ENCODE data around the gene NUPR1. TPM values are rescaled to one million over a fixed set of nuclear protein-coding genes. Genes with fewer than 3 reads are reported as not detected.
"Not testable (repeated sequence)": the region's sequence is repeated elsewhere in the genome, so short reads cannot be mapped to it uniquely, and the experiment has no call there.

Gene NUPR1
- total and polyA plus RNA-seq, 12 donors, result 16.7 to 74.4 (median 33.1) TPM

DNA sequence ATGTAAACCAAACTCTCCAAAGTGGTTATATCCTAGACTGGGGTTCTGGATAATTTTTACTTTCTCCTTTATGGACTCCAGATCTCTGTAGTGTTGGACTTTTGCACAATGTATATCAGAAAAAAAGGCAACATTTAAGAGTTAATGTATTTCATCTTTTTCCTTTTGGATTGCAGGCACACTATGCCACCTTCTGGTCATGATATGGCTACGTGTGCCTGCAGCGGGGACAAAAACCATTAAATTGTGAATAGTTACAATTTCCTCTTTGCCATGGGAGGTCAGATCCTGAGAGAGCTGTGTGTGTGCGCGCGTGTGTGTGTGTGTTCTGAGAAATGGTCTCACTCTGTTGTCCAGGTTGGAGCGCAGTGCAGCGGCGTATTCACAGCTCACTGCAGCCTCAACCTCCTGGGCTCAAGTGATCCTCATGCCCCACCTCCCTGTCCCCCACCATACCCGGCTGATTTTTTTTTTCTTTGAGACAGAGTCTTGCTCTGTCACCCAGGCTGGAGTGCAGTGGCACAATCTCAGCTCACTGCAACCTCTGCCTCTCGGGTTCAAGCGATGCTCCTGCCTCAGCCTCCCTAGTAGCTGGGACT is 10.6 kb upstream of the NUPR1 start:
- ATAC-seq (no peak), DNase-seq (no peak)
- H3K4me1 ChIP-seq, result peaks cover 0 to 8% (median 6%) of the 10 kb centered on the region in 9 donors
- TF ChIP-seq, protein P1, sequence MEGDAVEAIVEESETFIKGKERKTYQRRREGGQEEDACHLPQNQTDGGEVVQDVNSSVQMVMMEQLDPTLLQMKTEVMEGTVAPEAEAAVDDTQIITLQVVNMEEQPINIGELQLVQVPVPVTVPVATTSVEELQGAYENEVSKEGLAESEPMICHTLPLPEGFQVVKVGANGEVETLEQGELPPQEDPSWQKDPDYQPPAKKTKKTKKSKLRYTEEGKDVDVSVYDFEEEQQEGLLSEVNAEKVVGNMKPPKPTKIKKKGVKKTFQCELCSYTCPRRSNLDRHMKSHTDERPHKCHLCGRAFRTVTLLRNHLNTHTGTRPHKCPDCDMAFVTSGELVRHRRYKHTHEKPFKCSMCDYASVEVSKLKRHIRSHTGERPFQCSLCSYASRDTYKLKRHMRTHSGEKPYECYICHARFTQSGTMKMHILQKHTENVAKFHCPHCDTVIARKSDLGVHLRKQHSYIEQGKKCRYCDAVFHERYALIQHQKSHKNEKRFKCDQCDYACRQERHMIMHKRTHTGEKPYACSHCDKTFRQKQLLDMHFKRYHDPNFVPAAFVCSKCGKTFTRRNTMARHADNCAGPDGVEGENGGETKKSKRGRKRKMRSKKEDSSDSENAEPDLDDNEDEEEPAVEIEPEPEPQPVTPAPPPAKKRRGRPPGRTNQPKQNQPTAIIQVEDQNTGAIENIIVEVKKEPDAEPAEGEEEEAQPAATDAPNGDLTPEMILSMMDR (IDR thresholded peaks at IDR 0.05), result peak; percentile 17 to 61 (median 52)
- no peaks in the 10 kb centered on the region for H3K9me3 ChIP-seq
- no peaks in the 10 kb centered on the region for H3K36me3 ChIP-seq
- no peak overlapping the region for H3K4me3 ChIP-seq
- H3K27me3 ChIP-seq, result peaks cover 0 to 4% (median 0%) of the 10 kb centered on the region in 7 donors
- no peak overlapping the region for H3K27ac ChIP-seq
- 55 to 58% methylated on average over 11 of the region's 11 CpGs for WGBS, 2 donors
- intact Hi-C loops (cut with DNase I), result loop anchor here in 1 of 10 donors (5.0 kb wide), 1 partner anchor 62 kb away; no protein-coding TSS in a partner anchor

DNA sequence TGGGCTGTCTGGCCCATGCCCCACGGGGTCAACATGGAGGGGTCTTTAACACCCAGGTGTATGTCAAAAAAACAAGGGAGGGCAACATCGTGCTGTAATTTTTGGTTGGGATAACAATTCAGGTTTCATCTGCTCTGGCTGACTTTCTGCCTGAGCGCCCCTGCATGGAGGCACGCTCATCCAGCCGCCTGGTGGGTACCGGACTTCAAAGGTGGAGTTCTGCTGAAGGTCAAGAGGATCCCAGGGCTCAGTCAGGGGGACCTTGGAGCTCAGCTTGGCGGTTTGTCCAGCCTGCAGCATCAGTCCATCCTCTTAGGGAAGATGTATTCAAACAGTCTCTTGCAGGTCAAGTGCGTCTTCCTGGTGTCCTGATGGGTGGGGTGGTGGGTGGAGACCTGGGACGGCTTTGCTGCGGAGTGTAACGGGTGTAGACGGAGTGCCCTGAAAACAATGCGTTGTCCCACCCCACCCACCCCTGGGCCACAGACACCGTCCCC is 9.6 kb upstream of the NUPR1 start:
- H3K27ac ChIP-seq, result no peak overlapping the region
- H3K4me3 ChIP-seq, result no peak overlapping the region
- TF ChIP-seq, protein P1 (IDR thresholded peaks at IDR 0.05), result no peak
- 68 to 77% methylated on average over 14 of the region's 14 CpGs for WGBS, 2 donors
- ATAC-seq (no peak), DNase-seq (no peak)
- peaks cover 0 to 4% (median 0%) of the 10 kb centered on the region in 7 donors for H3K27me3 ChIP-seq
- intact Hi-C loops (cut with DNase I), result loop anchor here in 1 of 10 donors (5.0 kb wide), 1 partner anchor 61 kb away; no protein-coding TSS in a partner anchor
- no peaks in the 10 kb centered on the region for H3K36me3 ChIP-seq
- H3K4me1 ChIP-seq, result peaks cover 0 to 3% (median 3%) of the 10 kb centered on the region in 9 donors
- no peaks in the 10 kb centered on the region for H3K9me3 ChIP-seq

DNA sequence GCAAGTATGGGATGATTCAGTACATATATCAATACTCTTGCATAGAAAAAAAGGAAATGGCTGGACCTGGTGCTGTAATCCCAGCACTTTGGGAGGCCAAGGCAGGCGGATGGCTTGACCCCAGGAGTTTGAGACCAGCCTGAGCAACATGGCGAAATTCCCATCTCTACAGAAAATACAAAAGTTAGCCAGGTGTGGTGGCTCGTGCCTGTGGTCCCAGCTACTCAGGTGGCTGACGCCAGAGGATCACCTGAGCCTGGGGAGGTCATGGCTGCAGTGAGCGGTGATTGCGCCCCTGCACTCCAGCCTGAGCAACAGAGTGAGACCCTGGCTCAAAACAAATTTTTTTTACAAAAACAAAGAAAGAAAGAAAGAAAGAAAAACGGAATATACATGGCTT is 7.9 kb upstream of the NUPR1 start:
- no peaks in the 10 kb centered on the region for H3K36me3 ChIP-seq

DNA sequence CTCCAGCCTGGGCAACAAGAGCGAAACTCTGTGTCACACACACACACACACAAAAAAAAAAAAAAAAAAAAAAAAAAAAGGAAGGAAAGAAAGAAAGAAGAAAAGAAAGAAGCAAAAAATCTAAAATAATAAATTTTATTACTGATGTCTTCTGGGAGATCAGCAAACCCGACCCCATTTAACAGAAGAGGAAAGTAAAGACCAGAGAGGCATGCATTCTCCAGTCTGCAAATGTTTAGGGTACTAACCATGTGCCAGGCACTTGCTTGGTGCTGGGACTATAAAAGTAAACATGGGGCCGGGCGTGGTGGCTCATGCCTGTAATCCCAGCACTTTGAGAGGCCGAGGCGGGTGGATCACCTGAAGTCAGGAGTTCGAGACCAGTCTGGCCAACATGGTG is 7.2 kb upstream of the NUPR1 start:
- not testable (repeated sequence) for H3K27me3 ChIP-seq, H3K4me3 ChIP-seq, H3K36me3 ChIP-seq, DNase-seq, ATAC-seq, H3K4me1 ChIP-seq, H3K27ac ChIP-seq, H3K9me3 ChIP-seq
- 94 to 96% methylated on average over 7 of the region's 7 CpGs for WGBS, 2 donors
- intact Hi-C loops (cut with DNase I), result loop anchor here in 1 of 10 donors (5.0 kb wide), 1 partner anchor 59 kb away; no protein-coding TSS in a partner anchor

More for the DNA sequence above, 7.9 kb upstream of the NUPR1 start:
- TF ChIP-seq, protein P1 (IDR thresholded peaks at IDR 0.05), result no peak
- WGBS, 2 donors, result 83 to 87% methylated on average over 7 of the region's 7 CpGs
- peaks cover 0 to 4% (median 0%) of the 10 kb centered on the region in 7 donors for H3K27me3 ChIP-seq
- peaks cover 0 to 6% (median 0%) of the 10 kb centered on the region in 9 donors for H3K4me1 ChIP-seq
- no peak overlapping the region for H3K4me3 ChIP-seq
- DNase-seq, result no peak
- H3K9me3 ChIP-seq, result no peaks in the 10 kb centered on the region
- no peak for ATAC-seq
- no peak overlapping the region for H3K27ac ChIP-seq
- intact Hi-C loops (cut with DNase I), result loop anchor here in 1 of 10 donors (5.0 kb wide), 1 partner anchor 59 kb away; no protein-coding TSS in a partner anchor

DNA sequence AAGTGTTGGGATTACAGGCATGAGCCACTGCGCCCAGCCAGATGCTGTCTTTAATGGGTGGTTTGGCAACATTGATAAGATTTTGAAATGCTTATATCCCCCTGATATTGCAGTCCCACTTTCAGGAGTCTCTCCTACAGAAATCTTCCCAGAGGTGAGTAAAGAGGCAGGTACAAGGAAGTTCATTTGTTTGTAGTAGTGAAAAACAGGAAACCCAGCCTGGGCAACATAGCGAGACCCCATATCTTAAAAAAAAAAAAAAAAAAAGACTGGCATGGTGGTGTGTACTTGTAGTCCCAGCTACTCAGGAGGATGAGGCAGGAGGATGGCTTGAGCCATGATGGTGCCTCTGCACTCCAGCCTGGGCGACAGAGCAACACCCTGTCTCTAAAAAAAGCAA is 6.2 kb upstream of the NUPR1 start:
- intact Hi-C loops (cut with DNase I), result loop anchor here in 1 of 10 donors (5.0 kb wide), 1 partner anchor 58 kb away; no protein-coding TSS in a partner anchor
- no peak for ATAC-seq
- H3K27me3 ChIP-seq, result peaks cover 0 to 4% (median 0%) of the 10 kb centered on the region in 7 donors
- TF ChIP-seq, protein P1 (IDR thresholded peaks at IDR 0.05), result no peak
- peaks cover 0 to 8% (median 0%) of the 10 kb centered on the region in 9 donors for H3K4me1 ChIP-seq
- no peak overlapping the region for H3K4me3 ChIP-seq
- no peaks in the 10 kb centered on the region for H3K9me3 ChIP-seq
- 85 to 91% methylated on average over 3 of the region's 3 CpGs for WGBS, 2 donors
- no peaks in the 10 kb centered on the region for H3K36me3 ChIP-seq
- DNase-seq, result no peak
- H3K27ac ChIP-seq, result no peak overlapping the region
